Activated effector memory CD4-positive, alpha-beta T cell treated with Interleukin-2 at 50 U/mL for 16 hours (primary cell): ENCODE measurements around the gene TSKS.

Experiments used
- DNase-seq: peaks from one replicate; pipeline ENCODE4 v3.0.0-alpha.2; 2020

Gene TSKS

DNA sequence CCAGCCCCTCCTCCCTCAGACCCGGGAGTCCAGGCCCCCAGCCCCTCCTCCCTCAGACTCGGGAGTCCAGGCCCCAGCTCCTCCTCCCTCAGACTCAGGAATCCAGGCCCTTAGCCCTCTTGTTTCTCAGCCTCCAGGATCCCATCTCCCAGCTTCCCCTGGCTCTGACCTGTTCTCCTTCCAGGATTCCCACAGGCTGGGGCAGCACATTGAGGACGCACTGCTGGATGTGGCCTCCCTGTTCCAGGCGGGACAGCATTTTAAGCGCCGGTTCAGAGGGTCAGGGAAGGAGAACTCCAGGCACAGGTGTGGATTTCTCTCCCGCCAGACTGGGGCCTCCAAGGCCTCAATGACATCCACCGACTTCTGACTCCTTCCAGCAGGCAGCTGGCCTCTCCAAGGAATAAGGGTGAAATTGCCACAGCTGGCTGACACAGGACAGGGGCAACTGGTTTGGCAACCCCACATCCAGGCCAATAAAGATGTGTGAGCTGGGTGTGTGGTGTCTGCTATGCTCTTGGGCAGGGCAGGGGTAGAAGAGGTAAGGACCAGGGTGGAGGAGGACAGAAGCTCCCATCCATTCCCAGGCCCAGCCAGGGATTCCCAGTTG lies 49.8 kb downstream of the TSKS start:
- DNase-seq, result no peak

- DNase-seq, result no peak
Measured at GRCh38 chr19:49712397-49712859, 50.7 kb downstream of the TSKS start.

- DNase-seq, result no peak
Measured at GRCh38 chr19:49710372-49710951, 52.6 kb downstream of the TSKS start.

DNA sequence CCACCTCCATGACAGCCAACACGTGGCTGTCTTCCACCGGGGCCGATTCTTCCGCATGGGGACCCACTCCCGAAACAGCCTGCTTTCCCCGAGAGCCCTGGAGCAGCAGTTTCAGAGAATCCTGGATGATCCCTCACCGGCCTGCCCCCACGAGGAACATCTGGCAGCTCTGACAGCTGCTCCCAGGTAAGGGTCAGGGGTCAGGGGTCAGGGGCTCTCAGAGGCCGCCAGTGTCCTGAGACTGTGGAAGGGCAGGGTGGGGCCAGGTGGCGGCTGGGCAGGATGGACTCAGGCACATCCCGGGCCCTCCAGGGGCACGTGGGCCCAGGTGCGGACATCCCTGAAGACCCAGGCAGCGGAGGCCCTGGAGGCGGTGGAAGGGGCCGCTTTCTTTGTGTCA lies 57.2 kb downstream of the TSKS start:
- DNase-seq, result no peak

- DNase-seq, result no peak
Measured at GRCh38 chr19:49704888-49705642, 58.0 kb downstream of the TSKS start.

- DNase-seq, result no peak
Measured at GRCh38 chr19:49701271-49701786, 61.8 kb downstream of the TSKS start.

- no peak for DNase-seq
Measured at GRCh38 chr19:49700563-49700962, 62.5 kb downstream of the TSKS start.

- DNase-seq, result no peak
Measured at GRCh38 chr19:49699364-49699763, 63.7 kb downstream of the TSKS start.

GRCh38 chr19:49696865-49697264 lies 66.2 kb downstream of the TSKS start:
- no peak for DNase-seq

- DNase-seq, result no peak
Measured at GRCh38 chr19:49696115-49696514, 67.0 kb downstream of the TSKS start.

DNA sequence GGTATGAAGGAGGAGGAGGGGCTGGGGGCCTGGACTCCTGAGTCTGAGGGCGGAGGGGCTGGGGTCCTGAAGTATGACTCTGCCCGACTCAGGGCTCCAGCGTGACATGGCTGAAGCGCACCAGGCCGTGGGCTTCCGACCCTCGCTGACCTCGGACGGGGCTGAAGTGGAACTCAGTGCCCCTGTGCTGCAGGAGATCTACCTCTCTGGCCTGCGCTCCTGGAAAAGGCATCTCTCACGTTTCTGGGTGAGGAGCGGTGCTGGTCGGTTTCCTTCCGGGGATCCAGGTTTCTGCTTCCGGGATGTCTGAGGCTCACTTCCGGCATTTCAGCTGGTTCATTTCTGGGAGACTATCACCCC lies 71.0 kb downstream of the TSKS start:
- no peak for DNase-seq

- DNase-seq, result no peak
Measured at GRCh38 chr19:49691243-49692146, 71.6 kb downstream of the TSKS start.

DNA sequence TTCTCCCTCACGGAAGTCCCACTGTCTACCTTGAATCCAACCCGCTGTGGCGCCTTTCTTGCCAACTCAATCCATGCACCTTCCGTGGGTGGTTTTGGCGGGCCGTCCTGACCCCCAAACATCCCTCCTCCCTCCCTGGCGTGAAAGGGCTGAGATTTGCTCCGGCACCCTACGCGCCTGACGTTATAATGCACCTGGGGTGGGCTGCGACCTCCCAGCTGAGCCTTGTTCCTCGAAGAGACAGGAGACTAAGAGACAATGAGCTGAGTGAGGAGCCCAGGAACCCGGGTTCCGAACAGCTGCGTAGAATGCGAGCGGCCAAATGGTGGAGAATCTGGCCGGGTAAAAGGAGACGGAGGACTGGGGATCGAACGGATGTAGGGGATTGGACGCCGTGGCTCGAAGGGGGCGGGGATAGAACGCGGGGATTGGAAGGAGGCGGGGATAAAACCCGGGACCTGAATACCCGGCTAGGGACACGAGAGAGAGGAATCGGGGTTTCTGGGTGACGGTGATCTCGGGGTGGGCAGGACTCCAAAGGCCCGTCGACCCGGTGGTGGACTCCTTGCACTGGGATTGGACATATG lies 72.4 kb downstream of the TSKS start, which contains the start of gene CPT1C:
Gene CPT1C (plus strand): TSS at position 461 of the 587 bp plus-strand sequence. CDS start 1,137 bp downstream, outside the sequence.
- peak; percentile 26 for DNase-seq

DNA sequence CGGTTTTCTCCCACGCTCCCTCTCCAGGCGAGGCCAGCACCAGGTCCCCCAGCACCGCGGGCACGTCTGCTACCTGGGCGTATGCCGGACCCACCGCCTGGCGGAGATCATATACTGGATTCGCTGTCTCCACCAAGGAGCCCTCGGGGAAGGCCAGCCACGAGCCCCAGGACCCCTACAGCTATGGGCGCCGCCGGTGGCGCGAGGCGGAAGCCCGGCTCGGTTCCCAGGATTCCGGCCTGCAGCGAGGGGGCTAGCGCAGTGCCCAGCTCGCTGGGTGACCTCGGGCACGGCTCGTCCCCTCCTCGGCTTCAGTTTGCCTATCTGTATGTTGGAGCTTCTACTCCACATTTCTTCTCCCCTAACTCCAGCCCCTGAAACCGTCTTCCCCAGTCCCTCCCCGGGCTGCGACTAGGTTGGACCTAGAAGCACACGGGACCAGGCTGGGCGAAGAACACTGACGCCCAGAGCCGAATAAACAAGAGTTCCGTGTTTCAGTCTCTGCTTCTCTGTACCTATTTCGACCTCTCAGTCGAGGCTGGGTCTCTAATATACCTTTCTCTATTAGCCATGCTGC lies 72.9 kb downstream of the TSKS start:
- DNase-seq, result no peak
